Neural cell (in vitro differentiated cells): ENCODE data around the gene AMBP.

Source experiments
- CTCF ChIP-seq: fragments of 450-650 bp; IDR thresholded peaks from 2 replicates; pipeline ENCODE4 v1.5.1; 2014; ENCODE audit warnings: antibody characterized with exemption, mild to moderate bottlenecking, moderate library complexity; ENCODE audit not compliant: poor library complexity, severe bottlenecking
- EZH2 ChIP-seq: fragments of 200-600, 300-800 bp; shearing (Covaris generic), sonication (generic); IDR thresholded peaks from 2 replicates; pipeline ENCODE4 v1.6.1; 2014; ENCODE audit warnings: antibody characterized with exemption, low read length, borderline replicate concordance, mild to moderate bottlenecking; ENCODE audit not compliant: insufficient read depth, poor library complexity, severe bottlenecking
- POLR2AphosphoS5 ChIP-seq: IDR thresholded peaks from 2 replicates; pipeline ENCODE4 v1.6.1; 2012

- TF ChIP-seq EZH2, result no peak
- TF ChIP-seq CTCF, result no peak
- no peak for TF ChIP-seq POLR2AphosphoS5
Observed at GRCh38 chr9:114060070-114060469, 18.0 kb downstream of the AMBP start.
